HepG2 (cell line): ENCODE measurements around the gene CDX2. TPM values are rescaled to one million over a fixed set of nuclear protein-coding genes. Genes with fewer than 3 reads are reported as not detected.

Experiments used
- ATRX ChIP-seq: sonication (generic); formaldehyde crosslinking; IDR thresholded peaks from 2 replicates; pipeline ENCODE4 v1.4.0; 2020; ENCODE audit warnings: missing genetic modification reagents, borderline replicate concordance
- LRRFIP1 ChIP-seq: sonication (generic); formaldehyde crosslinking; conservative IDR thresholded peaks from 2 replicates; pipeline ENCODE4 v1.4.0; 2020; ENCODE audit warnings: missing genetic modification reagents
- MXI1 ChIP-seq: IDR thresholded peaks from 3 replicates; pipeline ENCODE4 v1.6.1; 2012; ENCODE audit warnings: low read depth, low read length, inconsistent platforms, borderline replicate concordance
- PAWR ChIP-seq: sonication (generic); formaldehyde crosslinking; IDR thresholded peaks from 2 replicates; pipeline ENCODE4 v1.4.0; 2020; ENCODE audit warnings: missing genetic modification reagents, mild to moderate bottlenecking, borderline replicate concordance
- PAXIP1 ChIP-seq: sonication (generic); formaldehyde crosslinking; conservative IDR thresholded peaks from 2 replicates; pipeline ENCODE4 v1.4.0; 2020; ENCODE audit warnings: mild to moderate bottlenecking, missing genetic modification reagents, moderate library complexity
- REXO4 ChIP-seq: sonication (generic); formaldehyde crosslinking; IDR thresholded peaks from 2 replicates; pipeline ENCODE4 v1.8.0; 2022; ENCODE audit warnings: missing genetic modification reagents, mild to moderate bottlenecking, borderline replicate concordance
- ZNF431 ChIP-seq: sonication (generic); formaldehyde crosslinking; IDR thresholded peaks from 2 replicates; pipeline ENCODE4 v1.9.0; 2022; ENCODE audit warnings: missing genetic modification reagents, low read depth, mild to moderate bottlenecking, borderline replicate concordance
- ZNF484 ChIP-seq: sonication (generic); formaldehyde crosslinking; IDR thresholded peaks from 2 replicates; pipeline ENCODE4 v1.5.1; 2020; ENCODE audit warnings: mild to moderate bottlenecking, low read depth, missing genetic modification reagents, borderline replicate concordance
- ZNF780A ChIP-seq: sonication (generic); formaldehyde crosslinking; IDR thresholded peaks from 2 replicates; pipeline ENCODE4 v1.8.0; 2022; ENCODE audit warnings: mild to moderate bottlenecking, missing genetic modification reagents, moderate library complexity
- ZNF782 ChIP-seq: sonication (generic); formaldehyde crosslinking; IDR thresholded peaks from 2 replicates; pipeline ENCODE4 v1.4.0; 2020; ENCODE audit warnings: missing genetic modification reagents, mild to moderate bottlenecking, borderline replicate concordance
- polyA plus RNA-seq, 8 experiments: library from polyadenylated mRNA; depleted of rRNA in 3 of 8; stranded (reverse) in 7 of 8; unstranded in 1 of 8; fragments of >200 nt; fragmentation: Illumina TruSeq in 4 of 8; extraction: Trizol in 4 of 8; gene quantifications; 2 replicates each; pipeline versions ENCODE4 v1.2.1 to v1.2.3, GENCODE V29; 2011 to 2016; ENCODE audit warnings: low read depth in 4 of 8, missing spikeins in 1 of 8, mixed read lengths in 1 of 8; ENCODE audit not compliant: insufficient read depth in 1 of 8
- total RNA-seq, 5 experiments: library from RNA; depleted of rRNA; stranded (reverse); fragments of >200 nt; fragmentation: Illumina TruSeq; extraction: Trizol; gene quantifications; 2 replicates each; pipeline ENCODE4 v1.2.3, GENCODE V29; 2016; ENCODE audit warnings: low read depth in 1 of 5
- TF ChIP-seq, protein P1 (sequence below): sonication (generic); formaldehyde crosslinking; IDR thresholded peaks from 2 replicates; pipeline ENCODE4 v1.8.0; 2023; ENCODE audit warnings: mild to moderate bottlenecking, missing genetic modification reagents
- TF ChIP-seq, protein P2 (sequence below): sonication (generic); formaldehyde crosslinking; IDR thresholded peaks from 2 replicates; pipeline ENCODE4 v1.5.1; 2020; ENCODE audit warnings: mild to moderate bottlenecking, missing genetic modification reagents, moderate library complexity

Gene CDX2
- total and polyA plus RNA-seq, 2 of the 13 experiments (the other 11 are each of a cell fraction or from before 2014, with no cell fraction given), result 0.04 TPM; not detected in 1

DNA sequence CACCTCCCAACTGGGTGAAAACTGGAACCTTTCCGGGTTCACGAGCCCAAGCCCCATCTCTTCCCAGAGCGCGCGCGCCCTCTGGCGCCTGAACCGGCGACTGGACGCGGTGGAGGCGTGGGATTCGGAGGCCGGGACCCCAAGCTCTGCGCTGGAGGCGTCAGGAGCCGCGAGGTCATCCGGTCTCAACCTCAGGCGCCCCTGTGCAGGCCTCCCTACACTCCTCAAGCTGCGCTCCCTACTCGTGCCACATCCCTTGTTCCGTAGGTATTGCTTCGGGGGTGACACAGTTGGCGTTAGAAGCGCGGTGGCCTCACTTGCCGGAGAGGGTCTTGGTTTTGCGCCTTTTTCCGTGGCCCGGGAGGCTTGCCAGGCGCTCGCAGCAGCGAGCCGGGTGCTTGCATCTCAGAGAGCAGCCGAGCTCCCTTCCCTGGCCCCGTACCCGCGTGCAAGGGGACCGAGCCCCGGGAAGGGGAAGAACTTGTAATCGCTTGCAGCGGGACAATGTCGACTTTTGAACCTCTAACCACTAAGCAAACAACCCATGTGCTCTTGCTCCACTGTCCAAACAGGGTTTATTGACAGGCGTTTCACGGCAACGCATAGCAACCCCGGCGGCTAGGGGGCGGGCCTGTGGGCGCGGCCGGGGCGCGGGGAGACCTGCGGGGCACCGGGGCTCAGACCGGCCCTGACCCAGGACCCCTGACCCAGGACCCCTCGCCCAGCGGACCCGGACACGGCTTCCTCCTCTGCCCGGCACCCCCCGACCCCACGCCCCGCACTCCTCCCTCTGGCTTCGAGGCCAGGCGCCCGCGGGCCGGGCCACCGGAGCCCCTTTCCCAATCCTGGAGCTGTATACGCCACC, 8.5 kb downstream of the CDX2 start (continued):
- TF ChIP-seq PAXIP1 (CRISPR knock-in tag) (peak; percentile 96), ZNF780A (CRISPR knock-in tag) (peak; percentile 56; the same call in 1 of the 2 replicates), ZNF484 (CRISPR knock-in tag) (no peak), LRRFIP1 (no peak), ZNF431 (peak; percentile 27; the same call in 1 of the 2 replicates), ZNF782 (CRISPR knock-in tag) (peak; percentile 90; the same call in 1 of the 2 replicates), REXO4 (CRISPR knock-in tag) (no peak), PAWR (0 out of 2 replicates have a peak, but pooled peaks have one; percentile 28), ATRX (CRISPR knock-in tag) (no peak), MXI1 (peak; percentile 88; the same call in 2 of the 3 replicates)
- TF ChIP-seq, protein P1, sequence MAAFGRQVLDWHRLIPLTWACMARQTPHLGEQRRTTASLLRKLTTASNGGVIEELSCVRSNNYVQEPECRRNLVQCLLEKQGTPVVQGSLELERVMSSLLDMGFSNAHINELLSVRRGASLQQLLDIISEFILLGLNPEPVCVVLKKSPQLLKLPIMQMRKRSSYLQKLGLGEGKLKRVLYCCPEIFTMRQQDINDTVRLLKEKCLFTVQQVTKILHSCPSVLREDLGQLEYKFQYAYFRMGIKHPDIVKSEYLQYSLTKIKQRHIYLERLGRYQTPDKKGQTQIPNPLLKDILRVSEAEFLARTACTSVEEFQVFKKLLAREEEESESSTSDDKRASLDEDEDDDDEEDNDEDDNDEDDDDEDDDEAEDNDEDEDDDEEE (CRISPR knock-in tag), result no peak; the same call in 1 of the 2 replicates
- TF ChIP-seq, protein P2, sequence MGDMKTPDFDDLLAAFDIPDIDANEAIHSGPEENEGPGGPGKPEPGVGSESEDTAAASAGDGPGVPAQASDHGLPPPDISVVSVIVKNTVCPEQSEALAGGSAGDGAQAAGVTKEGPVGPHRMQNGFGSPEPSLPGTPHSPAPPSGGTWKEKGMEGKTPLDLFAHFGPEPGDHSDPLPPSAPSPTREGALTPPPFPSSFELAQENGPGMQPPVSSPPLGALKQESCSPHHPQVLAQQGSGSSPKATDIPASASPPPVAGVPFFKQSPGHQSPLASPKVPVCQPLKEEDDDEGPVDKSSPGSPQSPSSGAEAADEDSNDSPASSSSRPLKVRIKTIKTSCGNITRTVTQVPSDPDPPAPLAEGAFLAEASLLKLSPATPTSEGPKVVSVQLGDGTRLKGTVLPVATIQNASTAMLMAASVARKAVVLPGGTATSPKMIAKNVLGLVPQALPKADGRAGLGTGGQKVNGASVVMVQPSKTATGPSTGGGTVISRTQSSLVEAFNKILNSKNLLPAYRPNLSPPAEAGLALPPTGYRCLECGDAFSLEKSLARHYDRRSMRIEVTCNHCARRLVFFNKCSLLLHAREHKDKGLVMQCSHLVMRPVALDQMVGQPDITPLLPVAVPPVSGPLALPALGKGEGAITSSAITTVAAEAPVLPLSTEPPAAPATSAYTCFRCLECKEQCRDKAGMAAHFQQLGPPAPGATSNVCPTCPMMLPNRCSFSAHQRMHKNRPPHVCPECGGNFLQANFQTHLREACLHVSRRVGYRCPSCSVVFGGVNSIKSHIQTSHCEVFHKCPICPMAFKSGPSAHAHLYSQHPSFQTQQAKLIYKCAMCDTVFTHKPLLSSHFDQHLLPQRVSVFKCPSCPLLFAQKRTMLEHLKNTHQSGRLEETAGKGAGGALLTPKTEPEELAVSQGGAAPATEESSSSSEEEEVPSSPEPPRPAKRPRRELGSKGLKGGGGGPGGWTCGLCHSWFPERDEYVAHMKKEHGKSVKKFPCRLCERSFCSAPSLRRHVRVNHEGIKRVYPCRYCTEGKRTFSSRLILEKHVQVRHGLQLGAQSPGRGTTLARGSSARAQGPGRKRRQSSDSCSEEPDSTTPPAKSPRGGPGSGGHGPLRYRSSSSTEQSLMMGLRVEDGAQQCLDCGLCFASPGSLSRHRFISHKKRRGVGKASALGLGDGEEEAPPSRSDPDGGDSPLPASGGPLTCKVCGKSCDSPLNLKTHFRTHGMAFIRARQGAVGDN (CRISPR knock-in tag), result peak; percentile 91
